HG02870 (cell line): ENCODE data around the gene DIS3L2.
"Not testable (repeated sequence)": the region's sequence is repeated elsewhere in the genome, so short reads cannot be mapped to it uniquely, and the experiment has no call there.

Experiments
- ATAC-seq: cut with Tn5 transposase; IDR thresholded peaks from one replicate; pipeline ENCODE4 v1.9.1; 2021; ENCODE audit warnings: mild to moderate bottlenecking, moderate library complexity; ENCODE audit not compliant: unreplicated experiment

Gene DIS3L2

GRCh38 chr2:232111551-232111950 lies 150.0 kb downstream of the DIS3L2 start:
- no peak for ATAC-seq

GRCh38 chr2:232113821-232114220 lies 152.3 kb downstream of the DIS3L2 start:
- no peak for ATAC-seq

- ATAC-seq: not testable (repeated sequence)
Measured at GRCh38 chr2:232115728-232116361, 154.3 kb downstream of the DIS3L2 start.

GRCh38 chr2:232116852-232117251 lies 155.3 kb downstream of the DIS3L2 start:
- no peak for ATAC-seq

GRCh38 chr2:232117413-232117812 lies 155.9 kb downstream of the DIS3L2 start:
- ATAC-seq: no peak

- ATAC-seq: no peak
Measured at GRCh38 chr2:232120911-232121310, 159.4 kb downstream of the DIS3L2 start.

- ATAC-seq: no peak
Measured at GRCh38 chr2:232124309-232124708, 162.8 kb downstream of the DIS3L2 start.

- no peak for ATAC-seq
Measured at GRCh38 chr2:232126301-232127099, 165.0 kb downstream of the DIS3L2 start.

- no peak for ATAC-seq
Measured at GRCh38 chr2:232129483-232129882, 168.0 kb downstream of the DIS3L2 start.

- no peak for ATAC-seq
Measured at GRCh38 chr2:232132181-232132580, 170.7 kb downstream of the DIS3L2 start.

- no peak for ATAC-seq
Measured at GRCh38 chr2:232133078-232133477, 171.6 kb downstream of the DIS3L2 start.

GRCh38 chr2:232134939-232135338 lies 173.4 kb downstream of the DIS3L2 start:
- ATAC-seq: no peak

GRCh38 chr2:232137356-232138147 lies 176.0 kb downstream of the DIS3L2 start:
- no peak for ATAC-seq

GRCh38 chr2:232138441-232138840 lies 176.9 kb downstream of the DIS3L2 start:
- no peak for ATAC-seq

- no peak for ATAC-seq
Measured at GRCh38 chr2:232139171-232139594, 177.7 kb downstream of the DIS3L2 start.

- no peak for ATAC-seq
Measured at GRCh38 chr2:232139786-232140562, 178.5 kb downstream of the DIS3L2 start.

GRCh38 chr2:232141591-232141990 lies 180.1 kb downstream of the DIS3L2 start:
- no peak for ATAC-seq

- ATAC-seq: no peak
Measured at GRCh38 chr2:232142049-232142448, 180.5 kb downstream of the DIS3L2 start.

GRCh38 chr2:232142502-232142901 lies 181.0 kb downstream of the DIS3L2 start:
- ATAC-seq: no peak

GRCh38 chr2:232146294-232146693 lies 184.8 kb downstream of the DIS3L2 start:
- no peak for ATAC-seq
